ENCODE measurements around the gene LRIT1.

LRIT1 gene

GRCh38 chr10:84214046-84214572 lies 27.2 kb downstream of the LRIT1 start:
- DNase-seq = no peak

DNA sequence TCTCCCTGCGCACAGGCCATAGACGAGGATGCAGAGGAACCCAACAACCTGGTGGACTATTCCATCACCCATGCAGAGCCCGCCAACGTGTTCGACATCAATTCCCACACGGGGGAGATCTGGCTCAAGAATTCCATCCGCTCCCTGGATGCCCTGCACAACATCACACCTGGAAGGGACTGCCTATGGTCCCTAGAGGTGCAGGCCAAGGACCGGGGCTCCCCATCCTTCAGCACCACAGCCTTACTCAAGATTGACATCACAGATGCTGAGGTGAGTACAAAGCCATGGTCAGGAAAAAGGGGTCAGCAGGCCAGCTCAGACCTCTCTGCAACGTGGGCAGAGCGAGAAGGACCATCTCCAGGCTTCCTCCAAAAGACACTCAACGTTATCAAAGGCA lies 28.3 kb downstream of the LRIT1 start:
- DNase-seq = no peak

DNA sequence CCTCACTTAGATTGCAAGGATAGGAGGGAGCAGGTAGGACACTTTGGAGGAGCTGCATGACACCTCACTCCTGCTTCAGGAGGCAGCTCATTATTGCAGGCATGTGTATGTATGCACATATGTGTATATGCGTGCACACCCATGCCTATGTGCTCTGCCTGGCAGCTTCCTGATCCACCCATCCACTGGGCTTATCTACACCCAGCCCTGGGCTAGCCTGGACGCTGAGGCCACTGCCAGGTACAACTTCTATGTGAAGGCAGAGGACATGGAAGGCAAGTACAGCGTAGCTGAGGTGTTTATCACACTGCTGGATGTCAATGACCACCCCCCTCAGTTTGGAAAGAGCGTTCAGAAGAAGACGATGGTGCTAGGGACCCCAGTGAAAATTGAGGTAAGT lies 29.3 kb downstream of the LRIT1 start:
- no peak for DNase-seq

DNA sequence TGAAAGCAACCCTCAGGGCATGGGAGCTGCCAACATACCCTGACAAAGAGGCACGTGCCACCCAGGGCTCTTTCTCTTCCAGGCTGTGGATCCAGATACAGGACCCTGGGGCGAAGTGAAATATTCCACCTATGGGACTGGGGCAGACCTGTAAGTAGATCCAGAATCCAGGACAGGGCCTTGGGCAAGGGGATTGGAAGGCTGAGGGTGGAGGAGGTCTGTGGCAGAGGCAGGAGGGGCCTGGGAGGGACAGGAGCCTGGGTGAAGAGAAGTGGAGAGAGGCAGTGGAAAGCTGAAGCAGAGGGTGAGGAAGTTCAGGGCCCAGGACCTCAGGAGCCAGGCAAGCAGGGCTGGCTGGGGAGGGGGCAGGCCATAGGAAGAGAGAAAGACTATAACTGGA lies 29.8 kb downstream of the LRIT1 start:
- DNase-seq = no peak

- DNase-seq = no peak
These were observed 33.3 kb downstream of the LRIT1 start for GRCh38 chr10:84208023-84208422.

- no peak for DNase-seq
These were observed 35.4 kb downstream of the LRIT1 start for GRCh38 chr10:84205853-84206525.

DNA sequence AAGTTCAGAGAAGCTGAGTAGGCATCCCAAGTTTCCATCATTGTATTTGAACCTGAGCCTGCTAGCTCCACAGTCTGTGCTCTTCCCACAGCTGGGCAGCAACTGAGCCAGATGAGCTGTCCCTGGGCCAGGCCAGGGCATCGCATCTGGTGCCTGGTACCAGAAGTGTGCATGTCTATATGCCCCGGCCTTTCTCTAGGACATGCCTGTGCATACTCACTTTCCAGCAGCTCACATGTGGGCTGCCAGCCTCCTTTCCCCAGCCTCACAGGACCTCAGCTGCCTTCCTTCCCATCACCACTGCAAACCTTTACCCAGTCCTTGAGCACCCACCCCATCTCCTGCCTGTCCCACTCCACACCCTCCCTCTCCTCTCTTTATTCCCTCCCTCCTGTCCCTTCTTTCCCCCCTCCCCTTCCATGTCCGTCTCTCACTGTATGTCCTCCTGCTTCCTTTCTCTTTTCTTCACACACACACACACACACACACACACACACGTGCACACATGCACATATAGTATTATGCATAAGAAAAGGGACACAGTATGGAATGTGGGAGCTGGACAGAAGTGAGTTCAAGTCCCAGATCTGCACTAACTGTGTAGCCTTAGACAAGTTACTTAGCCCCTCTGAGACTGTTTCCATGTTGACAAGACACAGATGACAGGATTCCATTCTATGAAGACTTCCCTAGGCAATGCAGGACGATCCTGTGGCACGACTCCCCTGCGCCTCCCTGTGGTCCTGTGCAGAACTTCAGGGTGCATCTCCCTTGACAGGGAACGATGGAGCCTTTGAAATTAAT lies 36.1 kb downstream of the LRIT1 start:
- DNase-seq = no peak

DNA sequence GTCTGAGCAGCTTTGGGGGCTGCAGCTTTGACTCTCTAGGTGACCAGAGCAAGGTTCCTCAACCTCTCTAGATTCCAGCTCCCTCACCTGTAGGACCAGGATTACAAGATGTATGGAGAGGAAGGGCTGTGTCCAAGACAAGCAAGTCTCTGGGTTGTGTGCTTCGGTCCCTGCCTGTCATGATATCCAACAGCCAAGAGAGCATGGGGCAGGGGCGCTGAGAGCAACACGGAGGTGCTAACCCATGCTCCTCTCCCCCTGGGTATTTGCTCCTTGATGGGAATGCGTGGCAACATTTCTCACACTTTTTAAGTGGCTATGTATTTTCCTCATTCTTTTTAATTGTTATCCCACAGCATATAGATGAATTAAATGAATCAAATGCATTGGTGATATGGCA lies 36.7 kb downstream of the LRIT1 start:
- DNase-seq = no peak

GRCh38 chr10:84204122-84204521 lies 37.2 kb downstream of the LRIT1 start:
- DNase-seq = no peak

- no peak for DNase-seq
These were observed 39.0 kb downstream of the LRIT1 start for GRCh38 chr10:84202349-84202748.

DNA sequence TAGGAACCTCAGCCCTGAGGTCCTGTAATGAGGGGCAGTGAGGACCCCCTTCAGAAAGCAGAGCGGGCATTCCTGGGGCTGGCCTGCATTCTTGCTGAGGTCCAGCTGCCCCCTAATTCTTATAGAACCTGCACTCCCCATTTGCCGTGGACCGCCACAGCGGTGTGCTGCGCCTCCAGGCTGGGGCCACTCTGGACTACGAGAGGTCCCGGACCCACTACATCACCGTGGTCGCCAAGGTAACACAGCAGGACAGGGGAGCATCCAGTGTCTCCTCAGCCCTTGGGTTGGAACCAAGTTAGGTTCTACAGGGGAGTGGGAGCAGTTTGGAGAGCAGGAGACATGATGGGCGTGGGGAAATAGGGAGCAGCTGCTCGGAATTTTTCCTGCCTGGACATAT lies 39.7 kb downstream of the LRIT1 start:
- no peak for DNase-seq

DNA sequence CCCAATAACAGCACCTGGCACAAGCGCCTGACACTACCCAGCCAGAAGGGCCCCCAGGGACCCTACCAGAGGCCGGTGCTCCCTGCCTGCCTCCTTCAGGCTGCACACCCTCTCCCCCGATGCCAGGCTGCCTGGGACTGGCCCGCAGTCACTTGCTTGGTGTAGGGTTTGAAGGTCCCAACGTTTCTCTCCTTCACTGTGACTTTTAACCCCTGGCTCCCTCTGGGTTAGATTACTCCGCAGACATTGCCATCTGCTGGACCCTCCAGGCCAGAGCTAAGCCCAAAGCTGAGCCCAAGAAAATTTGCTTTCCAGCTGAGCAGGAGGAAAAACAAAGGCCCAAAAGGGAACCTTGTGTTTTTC lies 40.1 kb downstream of the LRIT1 start:
- DNase-seq = no peak

GRCh38 chr10:84200537-84201243 lies 40.7 kb downstream of the LRIT1 start:
- no peak for DNase-seq

- no peak for DNase-seq
These were observed 43.0 kb downstream of the LRIT1 start for GRCh38 chr10:84198206-84198915.

GRCh38 chr10:84197643-84198042 lies 43.7 kb downstream of the LRIT1 start:
- DNase-seq = no peak

DNA sequence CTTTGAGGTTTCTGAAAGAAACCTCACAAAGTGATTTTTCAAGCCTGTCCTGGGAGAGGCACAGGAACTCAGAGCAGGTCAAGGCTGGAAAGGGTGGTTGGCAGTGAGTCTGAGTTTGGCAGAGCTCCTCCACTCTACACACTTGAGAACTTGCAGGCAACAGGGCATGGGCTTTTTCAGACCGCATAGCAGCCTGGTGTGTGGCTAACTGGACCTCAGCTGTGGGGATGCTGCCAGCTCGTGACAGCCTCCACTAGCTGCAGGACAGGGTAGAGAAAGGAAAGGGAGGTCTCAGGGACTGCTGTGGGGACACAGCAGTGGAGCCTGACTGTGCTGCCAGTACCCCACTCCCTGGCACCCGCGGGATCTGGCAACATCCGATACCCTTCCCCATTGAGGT lies 44.4 kb downstream of the LRIT1 start:
- DNase-seq = no peak

DNA sequence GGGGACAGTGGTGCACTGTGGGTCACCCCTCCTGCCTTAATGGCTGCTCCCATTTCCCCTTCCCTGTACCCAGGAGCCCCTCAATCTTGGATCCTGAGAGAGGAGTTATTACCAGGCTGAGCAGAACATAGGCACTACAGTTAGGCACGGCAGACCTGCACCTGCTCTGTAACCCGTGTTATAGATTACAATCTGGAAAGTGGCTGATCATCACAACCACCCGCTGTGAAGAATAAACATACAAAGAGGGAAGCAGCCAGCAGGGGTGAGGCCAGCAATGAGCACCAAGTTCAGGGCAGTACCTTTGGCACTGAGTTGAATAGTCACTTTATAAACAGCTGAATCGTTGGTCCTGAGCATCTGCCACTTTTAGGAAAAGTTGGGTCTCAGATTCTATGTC lies 45.3 kb downstream of the LRIT1 start:
- DNase-seq = no peak

GRCh38 chr10:84195044-84195830 lies 46.1 kb downstream of the LRIT1 start:
- DNase-seq = no peak

DNA sequence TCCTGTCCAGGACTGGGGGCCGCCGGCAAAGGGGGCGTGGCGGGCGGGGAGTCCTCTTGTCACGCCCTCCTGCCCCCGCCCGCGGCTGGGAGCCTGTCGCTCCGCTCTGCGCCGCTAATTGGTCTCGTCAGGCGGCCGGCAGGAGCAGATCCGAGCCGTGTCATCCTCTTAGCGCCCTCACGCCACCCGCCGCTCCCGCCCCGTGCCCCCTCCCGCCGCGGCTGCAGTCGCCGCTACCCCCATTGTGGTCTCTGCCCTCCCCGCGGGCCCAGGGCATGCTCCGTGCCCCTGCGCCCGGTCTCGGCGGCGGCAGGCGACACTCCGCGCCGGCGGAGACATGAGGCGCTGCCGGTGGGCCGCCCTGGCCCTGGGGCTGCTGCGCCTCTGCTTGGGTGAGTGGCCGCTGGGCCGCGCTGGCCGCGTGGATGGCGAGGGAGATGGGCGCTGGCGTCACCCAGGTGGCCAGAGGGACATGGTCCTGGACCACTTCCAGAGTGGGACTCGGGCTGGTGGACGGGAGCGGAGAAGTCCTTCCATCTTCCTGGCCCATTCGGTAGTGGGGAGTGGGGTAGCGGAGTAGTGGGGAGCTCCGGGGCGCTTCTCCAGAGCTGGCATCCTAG lies 46.8 kb downstream of the LRIT1 start, which contains the start of gene CDHR1:
CDHR1 (plus strand) TSS at position 114 of the 620 bp plus-strand sequence; CDS start at position 338, 224 bp downstream.
- no peak for DNase-seq

- DNase-seq = no peak
These were observed 47.4 kb downstream of the LRIT1 start for GRCh38 chr10:84193846-84194423.

DNA sequence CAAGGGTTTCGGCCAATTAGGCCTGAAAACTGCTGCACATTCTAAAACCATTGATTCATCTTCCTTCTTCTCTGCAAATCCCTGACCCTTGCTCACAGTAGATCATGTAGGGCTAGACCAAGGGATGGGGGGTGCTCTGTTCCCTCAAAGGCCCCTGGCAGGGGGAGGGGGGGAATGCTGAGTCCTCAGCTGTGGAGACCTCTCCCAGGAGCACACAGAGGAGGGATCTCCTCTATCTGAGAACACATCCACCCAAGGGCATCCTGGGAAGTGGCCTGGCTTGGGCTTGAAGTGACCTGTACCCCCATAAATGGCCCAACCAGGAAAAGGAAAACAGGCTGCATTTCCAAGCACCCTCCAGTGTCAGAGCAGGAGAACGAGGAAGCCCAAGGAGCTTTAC lies 48.0 kb downstream of the LRIT1 start:
- DNase-seq = no peak
